Stomach (tissue), 9 donors: Measurements from ENCODE around the gene OPN5. TPM values are rescaled to one million over a fixed set of nuclear protein-coding genes. Genes with fewer than 3 reads are reported as not detected.

Experiments used
- DNase-seq, 2 donors: peaks; one replicate each; pipeline versions ENCODE4 v3.0.0 to v3.0.0-alpha.2; 2013 to 2019
- H3K27ac ChIP-seq, 5 donors: fragments of 200-600 bp in 4 of 5; sonication (generic) in 4 of 5; one replicate each; pipeline ENCODE4 v1.5.1; 2013 to 2019; ENCODE audit warnings: mild to moderate bottlenecking in 1 of 5, moderate library complexity in 1 of 5
- H3K27me3 ChIP-seq, 3 donors: fragments of 200-600 bp; sonication (generic); one replicate each; pipeline ENCODE4 v1.5.1; 2017 to 2019; ENCODE audit warnings: mixed run types in 1 of 3
- H3K36me3 ChIP-seq, 4 donors: fragments of 200-600 bp; sonication (generic); 1 replicate in 3 of 4; 2 replicates in 1 of 4; pipeline ENCODE4 v1.5.1; 2016 to 2019
- H3K4me1 ChIP-seq, 4 donors: fragments of 200-600 bp; sonication (generic); one replicate each; pipeline ENCODE4 v1.5.1; 2016 to 2019
- H3K4me3 ChIP-seq, 4 donors: fragments of 200-600 bp; sonication (generic) in 3 of 4; one replicate each; pipeline ENCODE4 v1.5.1; 2016 to 2019; ENCODE audit warnings: mild to moderate bottlenecking in 1 of 4
- H3K9me3 ChIP-seq, 4 donors: fragments of 200-600 bp; sonication (generic); one replicate each; pipeline ENCODE4 v1.5.1; 2016 to 2019
- CTCF ChIP-seq, 7 experiments: fragments of 450-650 bp in 4 of 7; fragments of 200-600 bp in 3 of 7; sonication (generic) in 3 of 7; IDR thresholded peaks; one replicate each; pipeline ENCODE4 v1.5.1; 2016 to 2019; ENCODE audit warnings: antibody characterized with exemption in 7 of 7, control low read depth in 2 of 7, mild to moderate bottlenecking in 1 of 7
- EP300 ChIP-seq: sonication (generic); formaldehyde crosslinking; IDR thresholded peaks from one replicate; pipeline ENCODE4 v1.6.1; 2017; ENCODE audit warnings: antibody characterized with exemption
- POLR2A ChIP-seq, 4 donors: fragments of 450-650 bp; IDR thresholded peaks; one replicate each; pipeline ENCODE4 v1.6.1; 2016; ENCODE audit warnings: antibody characterized with exemption in 4 of 4, control low read depth in 2 of 4, mild to moderate bottlenecking in 1 of 4, moderate library complexity in 1 of 4
- POLR2AphosphoS5 ChIP-seq, 3 donors: sonication (generic); formaldehyde crosslinking; IDR thresholded peaks; one replicate each; pipeline ENCODE4 v1.6.1; 2016; ENCODE audit warnings: antibody characterized with exemption in 3 of 3
- WGBS, 5 donors: extraction: QIAGEN DNeasy Blood & Tissue Kit in 3 of 5; methylation state at CpG; one replicate each; pipeline versions ENCODE4 v1.1.5 to v1.1.7; 2013 to 2018; 5-methylcytosine and 5-hydroxymethylcytosine counted together
- intact Hi-C: fragments of 100-400 bp; cut with DNase I; formaldehyde crosslinking; loops from one replicate; pipeline ENCODE4 v1.15.1; 2023; ENCODE audit warnings: low total_unique reads
- polyA plus RNA-seq, 3 donors: library from polyadenylated mRNA; stranded (reverse); fragments of 200-250 nt; gene quantifications; one replicate each; pipeline ENCODE4 v1.2.3, GENCODE V29; 2013
- total RNA-seq, 5 donors: library from RNA; depleted of rRNA; stranded (reverse); fragments of >200 nt; gene quantifications; one replicate each; pipeline versions ENCODE4 v1.1.0 to v1.2.3, GENCODE V29; 2014 to 2016
- donor health status: healthy with polysubstance abuse.
- donor health status: Bipolar disorder and iron deficiency.
- donor health status: healthy.

The OPN5 gene
- total and polyA plus RNA-seq, 8 donors, result 0.19 TPM; not detected in 7

- H3K4me1 ChIP-seq, result no peaks in the 10 kb centered on the region
- H3K9me3 ChIP-seq, result no peaks in the 10 kb centered on the region
- intact Hi-C loops, result no loop called here
- no peaks in the 10 kb centered on the region for H3K36me3 ChIP-seq
- WGBS, 5 donors, result 82 to 88% (median 87%) methylated on average over 5 of the region's 5 CpGs
- no peaks in the 10 kb centered on the region for H3K27me3 ChIP-seq
- TF ChIP-seq POLR2AphosphoS5 (IDR thresholded peaks at IDR 0.05) (no peak), EP300 (no peak), POLR2A (IDR thresholded peaks at IDR 0.05) (no peak), CTCF (IDR thresholded peaks at IDR 0.05) (no peak)
- no peak overlapping the region for H3K4me3 ChIP-seq
- no peak for DNase-seq
- H3K27ac ChIP-seq, result no peak overlapping the region
These were observed 8.8 kb upstream of the OPN5 start for GRCh38 chr6:47773005-47773404.

DNA sequence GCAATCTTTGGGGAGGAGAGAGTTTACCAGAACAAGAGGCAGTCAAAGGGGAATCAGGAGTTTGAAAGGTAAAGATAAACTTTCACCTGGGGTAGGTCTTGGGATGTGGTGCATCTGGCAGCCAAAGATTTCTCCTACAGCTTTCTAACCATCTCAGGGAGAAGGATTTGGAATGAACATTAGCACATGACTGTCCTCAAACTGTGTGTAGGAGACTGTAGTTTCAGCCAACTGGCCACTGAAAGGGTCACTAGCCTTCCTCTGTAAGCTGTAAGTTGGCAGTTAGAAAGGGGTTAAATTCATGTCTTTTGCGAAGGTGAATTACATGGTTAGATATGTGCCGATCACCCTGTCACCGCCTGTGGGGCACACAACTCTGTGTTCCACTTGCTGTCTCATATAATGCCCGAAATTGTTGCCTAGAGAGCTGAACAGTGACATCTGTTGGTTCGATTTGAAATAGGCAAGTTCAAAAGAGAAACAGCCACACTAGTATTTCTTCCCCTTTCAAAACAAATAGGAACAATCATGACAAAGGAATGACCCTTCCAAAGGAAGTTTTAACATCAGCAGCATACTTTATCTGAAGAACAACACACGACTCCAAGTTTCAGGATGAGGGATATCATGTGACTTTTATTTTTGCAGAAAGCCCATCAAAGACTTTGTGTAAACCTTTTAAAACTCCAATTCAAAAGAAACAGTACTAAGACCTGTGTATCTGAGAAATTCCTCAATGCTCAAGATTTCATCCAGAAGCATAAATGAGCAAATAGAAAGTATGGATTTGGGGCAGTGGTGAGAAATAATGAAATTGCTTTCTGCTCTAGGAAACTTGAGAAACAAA is 1.1 kb upstream of the OPN5 start:
- Histone ChIP-seq H3K4me3 (no peak overlapping the region), H3K27me3 (peaks cover 0 to 3% (median 0%) of the 10 kb centered on the region in 3 donors), H3K27ac (no peak overlapping the region), H3K4me1 (peaks cover 0 to 8% (median 4%) of the 10 kb centered on the region in 4 donors), H3K36me3 (no peaks in the 10 kb centered on the region), H3K9me3 (no peaks in the 10 kb centered on the region)
- TF ChIP-seq POLR2A (IDR thresholded peaks at IDR 0.05), result no peak
- TF ChIP-seq CTCF (IDR thresholded peaks at IDR 0.05), result peak in 4 of 7 experiments; percentile 37 to 61 (median 52)
- intact Hi-C loops, result loop anchor here (10.0 kb wide), 1 partner anchor 984 kb away; no protein-coding TSS in a partner anchor
- 0 to 2% (median 1%) methylated on average over 6 of the region's 6 CpGs for WGBS, 5 donors
- DNase-seq, result peak; percentile 30 to 82

DNA sequence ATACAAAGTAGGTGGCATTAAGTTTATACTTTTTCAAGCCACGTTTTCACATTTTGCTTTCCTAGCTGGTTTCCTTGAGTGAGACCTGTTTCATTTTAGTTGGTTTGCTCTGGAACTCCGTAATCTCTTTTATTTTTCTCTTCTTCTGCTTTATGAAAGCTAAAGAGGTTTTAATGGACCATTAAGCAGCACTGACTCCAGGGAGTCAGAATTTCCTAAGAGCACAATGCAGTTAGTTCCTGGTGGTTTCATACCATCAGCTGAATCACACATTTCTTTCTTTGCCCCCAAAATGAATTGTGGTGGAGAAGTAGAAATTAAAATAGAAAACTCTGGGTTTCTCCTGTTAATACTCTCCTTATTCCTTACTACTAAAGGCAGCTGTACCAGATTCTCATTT is 3.4 kb downstream of the OPN5 start:
- Histone ChIP-seq H3K27ac (no peak overlapping the region), H3K36me3 (no peaks in the 10 kb centered on the region), H3K27me3 (peaks cover 0 to 17% (median 0%) of the 10 kb centered on the region in 3 donors), H3K4me1 (peaks cover 0 to 18% (median 9%) of the 10 kb centered on the region in 4 donors), H3K9me3 (no peaks in the 10 kb centered on the region), H3K4me3 (no peak overlapping the region)
- intact Hi-C loops, result loop anchor here (10.0 kb wide), 1 partner anchor 980 kb away; no protein-coding TSS in a partner anchor
- WGBS, 5 donors, result 52 to 68% (median 58%) methylated on average over 2 of the region's 2 CpGs
- no peak for DNase-seq
- no peak for TF ChIP-seq POLR2AphosphoS5 (IDR thresholded peaks at IDR 0.05)
- TF ChIP-seq POLR2A (IDR thresholded peaks at IDR 0.05), result no peak

DNA sequence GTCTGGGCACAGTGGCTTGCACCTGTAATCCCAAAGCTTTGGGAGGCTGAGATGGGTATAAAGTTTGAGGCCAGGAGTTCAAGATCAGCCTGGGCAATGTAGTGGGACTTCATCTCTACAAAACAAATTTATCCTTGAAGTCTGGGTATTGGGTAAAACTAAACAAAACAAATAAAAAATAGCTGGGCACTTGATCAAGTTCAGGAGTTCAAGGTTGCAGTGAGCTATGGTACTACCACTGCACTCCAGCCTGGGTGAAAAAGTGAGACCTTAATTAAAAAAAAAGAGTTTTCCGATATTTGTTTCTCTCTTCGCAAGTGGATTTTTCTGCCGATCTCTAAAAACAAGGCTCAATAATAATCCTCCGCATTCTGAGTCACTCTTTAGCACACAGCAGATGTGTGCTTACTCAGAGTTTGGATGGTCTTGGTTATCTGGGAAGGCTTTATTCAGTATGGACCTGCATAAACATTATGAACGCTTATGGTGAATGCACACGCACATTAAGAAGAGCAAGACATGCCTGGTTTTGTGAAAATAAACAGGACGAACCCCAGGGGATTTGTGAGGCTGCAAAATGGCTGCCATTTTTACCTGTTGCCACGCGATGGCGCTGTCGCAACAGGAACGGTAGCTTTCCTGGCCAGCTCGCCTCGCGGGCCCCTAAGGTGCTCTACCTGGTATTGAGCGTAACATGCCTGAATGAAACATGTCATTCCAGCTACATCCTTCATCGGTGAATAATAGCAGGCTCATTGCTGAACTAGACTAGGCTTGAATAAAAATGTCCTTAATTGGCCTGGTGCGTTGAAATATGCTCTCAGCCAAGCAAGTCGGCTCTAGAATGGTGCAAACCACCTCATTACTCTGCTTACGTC is 6.0 kb downstream of the OPN5 start:
- WGBS, 5 donors, result 17 to 21% (median 19%) methylated on average over 20 of the region's 20 CpGs
- peak overlapping the region in 1 of 4 donors; percentile 13 for H3K4me3 ChIP-seq

More for the DNA sequence above, 6.0 kb downstream of the OPN5 start:
- Histone ChIP-seq H3K27ac (no peak overlapping the region), H3K9me3 (no peaks in the 10 kb centered on the region), H3K36me3 (no peaks in the 10 kb centered on the region), H3K4me1 (peaks cover 0 to 11% (median 5%) of the 10 kb centered on the region in 4 donors), H3K27me3 (peaks cover 0 to 17% (median 0%) of the 10 kb centered on the region in 3 donors)
- intact Hi-C loops, result loop anchor here (10.0 kb wide), 1 partner anchor 977 kb away; no protein-coding TSS in a partner anchor
- peak; percentile 69 to 85 for DNase-seq
- TF ChIP-seq POLR2A (IDR thresholded peaks at IDR 0.05) (no peak), CTCF (IDR thresholded peaks at IDR 0.05) (peak in 5 of 7 experiments; percentile 67 to 86 (median 81)), POLR2AphosphoS5 (IDR thresholded peaks at IDR 0.05) (peak in 1 of 3 donors; percentile 6)
